ENCODE data around the gene SCAANT1. TPM values are rescaled to one million over a fixed set of nuclear protein-coding genes. Genes with fewer than 3 reads are reported as not detected.

Gene SCAANT1
- polyA plus RNA-seq, 3 donors, result not detected

DNA sequence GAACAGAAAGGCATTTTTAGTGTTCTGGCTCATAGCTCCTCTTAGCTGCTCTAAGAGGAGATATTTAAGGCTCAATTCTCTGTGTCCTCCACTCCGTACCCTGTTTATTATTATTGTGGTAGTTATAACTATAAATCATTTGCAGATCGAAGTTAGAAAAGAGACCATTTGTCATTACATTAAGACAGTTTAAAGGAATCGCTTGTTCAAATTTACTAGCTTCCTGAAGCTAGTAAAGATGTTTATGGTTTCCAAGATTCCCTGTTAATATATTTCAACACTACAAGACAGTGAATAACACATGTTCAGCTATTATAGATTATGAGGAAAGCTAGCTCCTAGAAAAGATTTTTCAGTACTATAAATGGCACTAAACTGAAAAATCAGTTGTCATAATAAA is 35.9 kb downstream of the SCAANT1 start:
- Histone ChIP-seq H3K4me3 (replicated peaks in 1 of 3; ENCODE audit: low read depth in 2 of 3, low read length in 3 of 3) (no peak overlapping the region), H3K9ac (ENCODE audit: insufficient read depth, low read length, poor library complexity, severe bottlenecking) (no peak overlapping the region), H3K79me2 (ENCODE audit: insufficient read depth, low read length) (peaks cover 99% of the 10 kb centered on the region), H3K27me3 (ENCODE audit: control insufficient read depth in 2 of 2, insufficient read depth in 2 of 2, low read length in 2 of 2) (no peaks in the 10 kb centered on the region), H3K4me1 (ENCODE audit: control insufficient read depth in 1 of 2, insufficient read depth in 2 of 2, low read length in 2 of 2) (peaks cover 7 to 9% of the 10 kb centered on the region in 2 donors), H3K9me3 (replicated peaks in 1 of 2; ENCODE audit: control insufficient read depth in 1 of 2, insufficient read depth in 1 of 2, low read length in 2 of 2) (no peaks in the 10 kb centered on the region), H2AFZ (ENCODE audit: insufficient read depth, low read depth, low read length, poor library complexity, severe bottlenecking) (no peak overlapping the region), H3K36me3 (replicated peaks in 1 of 2; ENCODE audit: control insufficient read depth in 1 of 2, insufficient read depth in 2 of 2, low read length in 2 of 2) (peaks cover 0 to 10% of the 10 kb centered on the region in 2 donors), H3K4me2 (replicated peaks; ENCODE audit: extremely low read depth, low read length, poor library complexity, severe bottlenecking) (no peak overlapping the region), H4K20me1 (ENCODE audit: insufficient read depth, low read length) (peaks cover 99% of the 10 kb centered on the region), H3K27ac (ENCODE audit: low read depth in 1 of 2, low read length in 2 of 2) (no peak overlapping the region)
- Mint-ChIP-seq H3K9me3 (no peaks in the 10 kb centered on the region), H3K27me3 (ENCODE audit: low read depth in 3 of 3) (peaks cover 0 to 2% (median 0%) of the 10 kb centered on the region in 3 donors), H3K4me1 (peaks cover 23% of the 10 kb centered on the region), H3K27ac (no peak overlapping the region), H3K36me3 (peaks cover 5 to 16% of the 10 kb centered on the region in 2 donors), H3K4me3 (no peak overlapping the region)
- intact Hi-C loops (cut with micrococcal nuclease), result loop anchor here in 1 of 2 donors (5.0 kb wide), 1 partner anchor 36 kb away; the partner anchor contains the start of gene SCAANT1
- no CpG with 5 or more reads among the region's 3 CpGs for WGBS (ENCODE audit: insufficient coverage)
- TF ChIP-seq, protein P1, sequence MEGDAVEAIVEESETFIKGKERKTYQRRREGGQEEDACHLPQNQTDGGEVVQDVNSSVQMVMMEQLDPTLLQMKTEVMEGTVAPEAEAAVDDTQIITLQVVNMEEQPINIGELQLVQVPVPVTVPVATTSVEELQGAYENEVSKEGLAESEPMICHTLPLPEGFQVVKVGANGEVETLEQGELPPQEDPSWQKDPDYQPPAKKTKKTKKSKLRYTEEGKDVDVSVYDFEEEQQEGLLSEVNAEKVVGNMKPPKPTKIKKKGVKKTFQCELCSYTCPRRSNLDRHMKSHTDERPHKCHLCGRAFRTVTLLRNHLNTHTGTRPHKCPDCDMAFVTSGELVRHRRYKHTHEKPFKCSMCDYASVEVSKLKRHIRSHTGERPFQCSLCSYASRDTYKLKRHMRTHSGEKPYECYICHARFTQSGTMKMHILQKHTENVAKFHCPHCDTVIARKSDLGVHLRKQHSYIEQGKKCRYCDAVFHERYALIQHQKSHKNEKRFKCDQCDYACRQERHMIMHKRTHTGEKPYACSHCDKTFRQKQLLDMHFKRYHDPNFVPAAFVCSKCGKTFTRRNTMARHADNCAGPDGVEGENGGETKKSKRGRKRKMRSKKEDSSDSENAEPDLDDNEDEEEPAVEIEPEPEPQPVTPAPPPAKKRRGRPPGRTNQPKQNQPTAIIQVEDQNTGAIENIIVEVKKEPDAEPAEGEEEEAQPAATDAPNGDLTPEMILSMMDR (IDR thresholded peaks at IDR 0.05), result no peak
- DNase-seq, result no peak

DNA sequence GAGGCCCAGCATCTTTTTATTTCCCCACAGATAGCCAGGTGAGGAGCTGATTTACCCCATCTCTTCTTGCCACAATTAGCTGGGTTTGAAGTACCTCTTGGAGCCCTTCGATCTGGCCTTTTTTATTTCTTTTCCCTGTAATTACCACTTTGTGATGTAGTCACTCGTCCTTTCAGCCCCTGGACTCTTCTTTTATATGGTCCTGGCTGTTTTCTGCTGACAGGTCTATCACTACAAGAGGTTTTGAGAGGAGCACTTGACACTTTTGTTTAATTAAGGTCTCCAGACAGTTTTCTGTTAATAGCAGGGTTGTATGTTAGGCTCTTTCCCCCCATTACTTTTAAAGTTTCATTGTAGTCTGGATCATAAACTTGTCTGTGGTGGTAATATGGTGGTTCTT is 36.7 kb downstream of the SCAANT1 start:
- 100% methylated on average over 1 of the region's 2 CpGs for WGBS (ENCODE audit: insufficient coverage)
- Histone ChIP-seq H3K4me2 (replicated peaks; ENCODE audit: extremely low read depth, low read length, poor library complexity, severe bottlenecking) (no peak overlapping the region), H3K4me1 (ENCODE audit: control insufficient read depth in 1 of 2, insufficient read depth in 2 of 2, low read length in 2 of 2) (peaks cover 7 to 9% of the 10 kb centered on the region in 2 donors), H3K4me3 (replicated peaks in 1 of 3; ENCODE audit: low read depth in 2 of 3, low read length in 3 of 3) (no peak overlapping the region), H3K27me3 (ENCODE audit: control insufficient read depth in 2 of 2, insufficient read depth in 2 of 2, low read length in 2 of 2) (no peaks in the 10 kb centered on the region), H4K20me1 (ENCODE audit: insufficient read depth, low read length) (peaks cover 99% of the 10 kb centered on the region), H3K9ac (ENCODE audit: insufficient read depth, low read length, poor library complexity, severe bottlenecking) (no peak overlapping the region), H3K79me2 (ENCODE audit: insufficient read depth, low read length) (peaks cover 99% of the 10 kb centered on the region), H3K27ac (ENCODE audit: low read depth in 1 of 2, low read length in 2 of 2) (peak overlapping the region in 1 of 2 donors; percentile 20), H3K9me3 (replicated peaks in 1 of 2; ENCODE audit: control insufficient read depth in 1 of 2, insufficient read depth in 1 of 2, low read length in 2 of 2) (no peaks in the 10 kb centered on the region), H2AFZ (ENCODE audit: insufficient read depth, low read depth, low read length, poor library complexity, severe bottlenecking) (no peak overlapping the region), H3K36me3 (replicated peaks in 1 of 2; ENCODE audit: control insufficient read depth in 1 of 2, insufficient read depth in 2 of 2, low read length in 2 of 2) (peaks cover 0 to 10% of the 10 kb centered on the region in 2 donors)
- TF ChIP-seq, protein P1 (IDR thresholded peaks at IDR 0.05), result no peak
- Mint-ChIP-seq H3K4me3 (no peak overlapping the region), H3K27ac (peak overlapping the region in 5 of 7 donors; percentile 2 to 73 (median 51)), H3K36me3 (peaks cover 5 to 14% of the 10 kb centered on the region in 2 donors), H3K9me3 (no peaks in the 10 kb centered on the region), H3K4me1 (peaks cover 24% of the 10 kb centered on the region), H3K27me3 (ENCODE audit: low read depth in 3 of 3) (peaks cover 0 to 2% (median 0%) of the 10 kb centered on the region in 3 donors)
- no peak for DNase-seq
- intact Hi-C loops (cut with micrococcal nuclease), result loop anchor here in 1 of 2 donors (5.0 kb wide), 1 partner anchor 37 kb away; the partner anchor contains the start of gene SCAANT1
